GM23338 (cell line): ENCODE results near the gene KRT3. TPM values are rescaled to one million over a fixed set of nuclear protein-coding genes. Genes with fewer than 3 reads are reported as not detected.

Experiments
- ATAC-seq: fragments of 200-7000 bp; cut with Tn5 transposase; 3 replicates; pipeline ENCODE4 v1.9.1; 2020
- DNase-seq: peaks from one replicate; pipeline ENCODE4 v3.0.0-alpha.2; 2015; ENCODE audit warnings: low spot score
- H2AFZ ChIP-seq: fragments of 200-600 bp; sonication (generic); 2 replicates; pipeline ENCODE4 v1.8.0; 2016; ENCODE audit warnings: antibody characterized with exemption, mild to moderate bottlenecking, moderate library complexity
- H3F3A ChIP-seq: fragments of 200-600 bp; sonication (generic); replicated peaks from 2 replicates; pipeline ENCODE4 v1.8.0; 2017; ENCODE audit warnings: antibody characterized with exemption, mixed run types, low read depth
- H3K27ac ChIP-seq: fragments of 200-600 bp; sonication (generic); 2 replicates; pipeline ENCODE4 v1.6.1; 2016; ENCODE audit warnings: low read depth
- H3K27me3 ChIP-seq: fragments of 200-600 bp; sonication (generic); 2 replicates; pipeline ENCODE4 v1.8.0; 2016; ENCODE audit warnings: mild to moderate bottlenecking, mixed run types, moderate library complexity; ENCODE audit not compliant: insufficient read depth
- H3K36me3 ChIP-seq: fragments of 200-600 bp; sonication (generic); 2 replicates; pipeline ENCODE4 v1.8.0; 2016; ENCODE audit warnings: mild to moderate bottlenecking; ENCODE audit not compliant: insufficient read depth
- H3K4me1 ChIP-seq: fragments of 200-600 bp; sonication (generic); 2 replicates; pipeline ENCODE4 v1.8.0; 2016; ENCODE audit warnings: mild to moderate bottlenecking, moderate library complexity; ENCODE audit not compliant: insufficient read depth
- H3K4me2 ChIP-seq: fragments of 200-600 bp; sonication (generic); 2 replicates; pipeline ENCODE4 v1.7.1; 2017; ENCODE audit warnings: mixed run types
- H3K4me3 ChIP-seq: fragments of 200-600 bp; sonication (generic); 2 replicates; pipeline ENCODE4 v1.6.1; 2016; ENCODE audit warnings: mixed run types
- H3K79me2 ChIP-seq: fragments of 200-600 bp; sonication (generic); replicated peaks from 2 replicates; pipeline ENCODE4 v1.8.0; 2017; ENCODE audit warnings: mild to moderate bottlenecking; ENCODE audit not compliant: insufficient read depth
- H3K9me2 ChIP-seq: fragments of 200-600 bp; sonication (generic); 2 replicates; pipeline ENCODE4 v1.8.0; 2017; ENCODE audit not compliant: insufficient read depth
- H4K20me1 ChIP-seq: fragments of 200-600 bp; sonication (generic); replicated peaks from 2 replicates; pipeline ENCODE4 v1.8.0; 2017; ENCODE audit warnings: mild to moderate bottlenecking; ENCODE audit not compliant: insufficient read depth
- H3K27ac Mint-ChIP-seq: 2 replicates; pipeline ENCODE4 v1.8.0; 2020; ENCODE audit warnings: inconsistent platforms, mild to moderate bottlenecking, moderate library complexity, mixed read lengths
- H3K27me3 Mint-ChIP-seq: 3 replicates; pipeline ENCODE4 v1.8.0; 2022; ENCODE audit warnings: low read depth, mild to moderate bottlenecking, moderate library complexity, mixed read lengths, inconsistent platforms; ENCODE audit not compliant: insufficient read depth, poor library complexity
- H3K36me3 Mint-ChIP-seq: 3 replicates; pipeline ENCODE4 v1.8.0; 2021; ENCODE audit warnings: low read depth, mild to moderate bottlenecking, inconsistent platforms, moderate library complexity, mixed read lengths
- H3K4me1 Mint-ChIP-seq: 3 replicates; pipeline ENCODE4 v1.8.0; 2020; ENCODE audit warnings: mild to moderate bottlenecking, inconsistent platforms, mixed read lengths
- H3K4me3 Mint-ChIP-seq: 3 replicates; pipeline ENCODE4 v1.8.0; 2021; ENCODE audit warnings: moderate library complexity, mild to moderate bottlenecking, inconsistent platforms, mixed read lengths
- H3K9me3 Mint-ChIP-seq: 3 replicates; pipeline ENCODE4 v1.8.0; 2020; ENCODE audit warnings: moderate library complexity, mild to moderate bottlenecking, inconsistent platforms, mixed read lengths
- CREB1 ChIP-seq: fragments of 250-450 bp; sonication (Bioruptor Pico); IDR thresholded peaks from 2 replicates; pipeline ENCODE4 v1.5.0; 2020; ENCODE audit warnings: low read depth, mild to moderate bottlenecking, moderate library complexity
- CTCF ChIP-seq, 2 experiments: fragments of 200-600 bp in 1 of 2; sonication (generic) in 1 of 2; conservative IDR thresholded peaks; 2 replicates each; pipeline versions ENCODE4 v1.5.1 to v1.6.1; 2016 to 2017; ENCODE audit warnings: antibody characterized with exemption in 2 of 2, low read depth in 2 of 2, mild to moderate bottlenecking in 2 of 2, moderate library complexity in 1 of 2
- ETS1 ChIP-seq: IDR thresholded peaks from 2 replicates; pipeline ENCODE4 v1.6.1; 2016; ENCODE audit warnings: antibody characterized with exemption
- EZH2 ChIP-seq: fragments of 200-600 bp; sonication (generic); IDR thresholded peaks from one replicate; pipeline ENCODE4 v1.8.0; 2017; ENCODE audit warnings: antibody characterized with exemption, mild to moderate bottlenecking, low read depth; ENCODE audit not compliant: unreplicated experiment
- EZH2phosphoT487 ChIP-seq: fragments of 200-600 bp; sonication (generic); IDR thresholded peaks from one replicate; pipeline ENCODE4 v1.8.1; 2018; ENCODE audit warnings: antibody characterized with exemption; ENCODE audit not compliant: unreplicated experiment
- JUNB ChIP-seq: IDR thresholded peaks from one replicate; pipeline ENCODE4 v1.6.1; 2016; ENCODE audit warnings: antibody characterized with exemption; ENCODE audit not compliant: unreplicated experiment
- NANOG ChIP-seq: IDR thresholded peaks from 2 replicates; pipeline ENCODE4 v1.6.1; 2016; ENCODE audit warnings: antibody characterized with exemption, borderline replicate concordance
- POLR2AphosphoS5 ChIP-seq: IDR thresholded peaks from 2 replicates; pipeline ENCODE4 v1.6.1; 2016; ENCODE audit warnings: antibody characterized with exemption, low read depth
- REST ChIP-seq: IDR thresholded peaks from one replicate; pipeline ENCODE4 v1.6.1; 2018; ENCODE audit warnings: antibody characterized with exemption; ENCODE audit not compliant: unreplicated experiment
- STAT1 ChIP-seq: IDR thresholded peaks from one replicate; pipeline ENCODE4 v1.6.1; 2016; ENCODE audit warnings: antibody characterized with exemption; ENCODE audit not compliant: unreplicated experiment
- ZNF114 ChIP-seq: fragments of 250-450 bp; sonication (Bioruptor Pico); IDR thresholded peaks from 2 replicates; pipeline ENCODE4 v1.5.0; 2020; ENCODE audit warnings: mild to moderate bottlenecking, moderate library complexity
- ZNF331 ChIP-seq: fragments of 250-450 bp; sonication (Bioruptor Pico); IDR thresholded peaks from 2 replicates; pipeline ENCODE4 v1.5.0; 2020; ENCODE audit warnings: low read depth, mild to moderate bottlenecking, moderate library complexity
- ZNF462 ChIP-seq: fragments of 250-450 bp; sonication (Bioruptor Pico); IDR thresholded peaks from 2 replicates; pipeline ENCODE4 v1.5.0; 2020; ENCODE audit warnings: mild to moderate bottlenecking, moderate library complexity
- polyA plus RNA-seq: library from polyadenylated mRNA; unstranded; fragments of >200 nt; fragmentation: Nextera tagmentation; extraction: Ambion mirVana; gene quantifications from 2 replicates; pipeline ENCODE4 v1.2.1, GENCODE V29; 2016
- total RNA-seq: library from RNA; depleted of rRNA; stranded (reverse); fragments of >200 nt; shearing (Covaris generic); gene quantifications from 2 replicates; pipeline ENCODE4 v1.2.3, GENCODE V29; 2014

The KRT3 gene
- total and polyA plus RNA-seq, 2 experiments from 2014 or later: not detected

- Mint-ChIP-seq H3K4me1 (peaks cover 11% of the 10 kb centered on the region; the same call in 2 of the 3 replicates), H3K36me3 (no peaks in the 10 kb centered on the region), H3K9me3 (no peaks in the 10 kb centered on the region), H3K27ac (no peak overlapping the region), H3K27me3 (peaks cover 5% of the 10 kb centered on the region), H3K4me3 (no peak overlapping the region)
- peaks cover 15% of the 10 kb centered on the region for H3K9me2 ChIP-seq
- H3F3A ChIP-seq: no peaks in the 10 kb centered on the region
- H3K79me2 ChIP-seq: no peaks in the 10 kb centered on the region
- no peak overlapping the region for H3K4me2 ChIP-seq
- H3K4me1 ChIP-seq: peaks cover 10% of the 10 kb centered on the region
- no peaks in the 10 kb centered on the region for H3K36me3 ChIP-seq
- H3K27me3 ChIP-seq: no peaks in the 10 kb centered on the region
- no peaks in the 10 kb centered on the region for H4K20me1 ChIP-seq
- no peak for DNase-seq
- no peak for TF ChIP-seq CTCF (conservative IDR thresholded peaks at IDR 0.05; ENCODE audit: low read depth in 2 of 2)
- TF ChIP-seq EZH2: no peak
- TF ChIP-seq POLR2AphosphoS5: no peak
- TF ChIP-seq ZNF114 (CRISPR knock-in tag): no peak
- no peak for TF ChIP-seq CREB1 (CRISPR knock-in tag)
- no peak for TF ChIP-seq EZH2phosphoT487
- no peak for TF ChIP-seq JUNB
- TF ChIP-seq REST: no peak
- TF ChIP-seq ZNF462 (CRISPR knock-in tag): no peak
- no peak for TF ChIP-seq ETS1
- no peak for TF ChIP-seq STAT1
- TF ChIP-seq NANOG: no peak
- no peak for TF ChIP-seq ZNF331 (CRISPR knock-in tag)
- H3K4me3 ChIP-seq: no peak overlapping the region
- ATAC-seq: no peak
- H2AFZ ChIP-seq: no peak overlapping the region
- no peak overlapping the region for H3K27ac ChIP-seq
These were observed 13.2 kb upstream of the KRT3 start for GRCh38 chr12:52809166-52809565.
